ENCODE data around the gene JAZF1.
"Not testable (repeated sequence)": the region's sequence is repeated elsewhere in the genome, so short reads cannot be mapped to it uniquely, and the experiment has no call there.

Gene JAZF1

DNA sequence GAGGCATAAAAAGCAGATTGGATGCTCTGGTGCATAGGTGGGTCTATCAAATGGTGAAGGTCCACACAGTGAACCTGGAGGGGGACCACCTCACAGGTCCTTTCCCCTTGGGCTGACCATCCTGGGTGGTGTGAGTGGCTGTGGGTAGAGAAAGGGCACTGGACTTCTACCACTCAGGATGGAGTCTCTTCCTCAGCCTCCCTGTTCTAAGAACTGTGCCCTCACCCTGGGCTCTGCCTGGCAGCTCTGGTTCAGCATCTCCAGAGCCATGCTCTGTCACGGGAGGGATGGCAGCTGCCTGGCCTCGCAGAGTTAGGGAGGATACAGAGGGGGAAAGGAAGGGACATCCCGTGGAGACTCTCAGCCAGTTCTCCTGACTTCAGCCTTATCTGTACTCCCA, 318.8 kb downstream of the JAZF1 start:
- no peak for DNase-seq

DNA sequence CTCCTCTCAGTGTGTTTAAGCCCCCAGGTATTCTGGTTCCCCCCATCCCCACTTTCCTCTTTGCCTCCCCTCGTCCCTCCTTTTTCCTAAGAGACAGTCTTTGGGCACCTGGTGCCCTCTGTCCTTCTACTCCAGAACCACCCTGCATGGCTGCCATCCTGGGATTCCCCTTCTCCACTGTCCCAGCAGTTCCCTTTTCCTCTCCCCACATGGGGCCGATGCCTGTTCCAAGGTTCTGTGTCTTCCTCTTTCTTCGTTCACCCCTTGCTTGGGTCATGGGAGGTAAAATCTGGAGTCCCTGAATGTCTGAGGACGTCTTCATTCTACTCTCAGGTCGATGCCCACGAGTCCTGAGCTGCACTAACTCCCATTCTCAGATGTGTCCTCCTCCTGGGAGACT, 319.8 kb downstream of the JAZF1 start:
- no peak for DNase-seq

DNA sequence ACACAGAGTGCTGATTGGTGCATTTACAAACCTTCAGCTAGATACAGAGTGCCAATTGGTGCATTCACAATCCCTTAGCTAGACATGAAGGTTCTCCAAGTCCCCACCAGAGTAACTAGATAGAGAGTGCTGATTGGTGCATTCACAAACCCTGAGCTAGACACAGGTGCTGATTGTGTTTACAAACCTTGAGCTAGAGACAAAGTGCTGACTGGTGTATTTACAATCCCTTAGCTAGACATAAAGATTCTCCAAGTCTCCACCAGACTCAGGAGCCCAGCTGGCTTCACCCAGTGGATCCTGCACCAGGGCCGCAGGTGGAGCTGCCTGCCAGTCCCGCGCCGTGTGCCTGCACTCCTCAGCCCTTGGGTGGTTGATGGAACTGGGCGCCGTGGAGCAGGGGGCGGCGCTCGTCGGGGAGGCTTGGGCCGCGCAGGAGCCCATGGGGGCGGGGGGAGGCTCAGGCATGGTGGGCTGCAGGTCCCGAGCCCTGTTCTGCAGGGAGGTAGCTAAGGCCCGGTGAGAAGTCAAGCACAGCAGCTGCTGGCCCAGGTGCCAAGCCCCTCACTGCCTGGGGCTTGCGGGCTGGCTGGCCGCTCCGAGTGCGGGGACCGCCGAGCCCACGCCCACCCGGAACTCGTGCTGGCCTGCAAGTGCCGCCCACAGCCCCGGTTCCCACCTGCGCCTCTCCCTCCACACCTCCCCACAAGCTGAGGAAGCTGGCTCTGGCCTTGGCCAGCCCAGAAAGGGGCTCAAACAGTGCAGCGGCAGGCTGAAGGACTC, 323.7 kb downstream of the JAZF1 start:
- DNase-seq, result not testable (repeated sequence)

DNA sequence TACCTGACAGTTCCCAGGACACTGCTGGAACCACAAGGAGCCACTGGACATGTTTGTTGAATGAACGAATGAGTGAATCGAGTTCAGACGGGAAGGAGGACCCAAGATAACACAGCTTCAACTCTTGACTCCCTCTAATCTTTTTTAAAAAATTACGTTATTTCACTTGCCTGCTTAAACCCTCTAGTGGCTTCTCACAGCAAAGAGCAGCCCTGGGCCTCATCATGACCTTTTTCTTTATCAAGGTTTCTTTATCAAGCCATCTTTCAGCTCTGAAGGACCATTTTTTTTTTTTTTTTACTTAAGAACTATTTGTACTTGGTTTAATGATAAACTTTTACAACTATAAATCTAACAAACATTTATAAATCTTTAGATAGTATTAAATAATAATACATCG, 330.1 kb downstream of the JAZF1 start:
- no peak for DNase-seq

DNA sequence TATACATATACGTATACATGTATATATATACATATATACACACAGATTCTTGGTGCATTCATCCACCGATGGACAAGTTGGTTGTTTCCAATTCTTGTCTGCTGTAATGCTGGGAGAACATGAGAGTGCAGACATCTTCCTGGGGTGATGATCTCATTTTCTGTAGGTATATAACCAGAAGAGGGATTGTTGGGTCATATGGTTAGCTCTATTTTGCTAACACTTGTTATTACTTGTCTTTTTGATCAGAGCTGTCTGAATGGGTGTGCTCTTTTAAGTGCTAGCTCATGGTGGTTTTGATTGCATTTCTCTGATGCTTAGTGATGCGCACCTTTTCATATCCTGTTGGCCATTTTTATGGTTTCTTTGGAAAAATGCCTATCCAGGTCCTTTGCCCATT, 334.2 kb downstream of the JAZF1 start:
- DNase-seq, result no peak

DNA sequence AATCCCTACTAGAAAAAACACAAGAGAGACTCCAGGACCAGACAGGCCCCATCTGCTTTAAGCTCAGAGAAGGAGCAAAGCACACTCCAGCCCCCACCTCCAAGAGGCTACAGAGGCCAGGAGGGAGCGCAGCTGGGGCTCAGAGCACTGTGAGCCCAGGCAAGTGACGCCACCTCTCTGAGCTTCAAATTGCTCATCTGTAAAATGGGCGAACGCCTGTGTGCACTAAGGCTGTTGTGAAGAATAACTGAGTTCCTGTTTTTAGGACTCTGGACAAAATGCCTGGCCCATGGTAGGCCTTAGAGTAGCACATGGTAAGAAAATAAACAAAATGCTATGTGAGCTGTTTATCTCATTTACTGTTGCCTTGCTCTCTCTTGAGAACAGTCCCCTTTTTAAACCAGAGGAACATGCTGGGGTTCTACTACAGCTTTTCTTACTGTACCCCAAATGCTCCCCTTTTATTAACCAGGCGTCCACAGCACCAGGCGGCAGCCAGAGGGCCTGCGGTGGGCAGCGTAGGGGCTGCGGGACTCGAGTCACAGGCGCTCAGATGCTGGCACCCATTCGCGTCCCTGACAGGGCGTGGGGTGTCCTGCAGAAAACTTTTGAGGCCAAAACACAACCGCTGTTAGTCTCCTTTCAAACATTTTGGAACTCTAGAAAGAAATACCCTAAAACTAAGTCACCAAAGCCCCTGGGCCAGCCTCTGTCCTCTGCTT, 336.9 kb downstream of the JAZF1 start:
- no peak for DNase-seq

DNA sequence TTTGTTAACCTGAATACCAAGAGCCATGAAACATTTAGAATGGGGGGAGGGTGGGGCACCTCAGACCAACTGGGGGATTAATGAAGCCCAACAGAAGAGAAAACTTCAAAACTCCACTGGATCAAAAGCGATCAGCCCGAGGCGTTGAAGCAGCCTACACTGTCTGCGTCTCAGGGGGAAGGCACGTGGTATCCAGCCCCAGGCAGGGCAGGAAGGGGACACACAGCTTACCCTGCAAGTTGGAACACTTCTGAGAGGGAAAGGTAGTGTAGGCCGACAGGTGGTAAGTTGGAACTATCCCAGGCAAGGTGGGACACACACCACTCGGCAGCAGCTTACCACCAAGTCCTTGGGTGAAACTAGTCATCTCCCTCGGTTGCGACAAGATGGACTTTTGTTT, 337.7 kb downstream of the JAZF1 start:
- DNase-seq, result no peak

DNA sequence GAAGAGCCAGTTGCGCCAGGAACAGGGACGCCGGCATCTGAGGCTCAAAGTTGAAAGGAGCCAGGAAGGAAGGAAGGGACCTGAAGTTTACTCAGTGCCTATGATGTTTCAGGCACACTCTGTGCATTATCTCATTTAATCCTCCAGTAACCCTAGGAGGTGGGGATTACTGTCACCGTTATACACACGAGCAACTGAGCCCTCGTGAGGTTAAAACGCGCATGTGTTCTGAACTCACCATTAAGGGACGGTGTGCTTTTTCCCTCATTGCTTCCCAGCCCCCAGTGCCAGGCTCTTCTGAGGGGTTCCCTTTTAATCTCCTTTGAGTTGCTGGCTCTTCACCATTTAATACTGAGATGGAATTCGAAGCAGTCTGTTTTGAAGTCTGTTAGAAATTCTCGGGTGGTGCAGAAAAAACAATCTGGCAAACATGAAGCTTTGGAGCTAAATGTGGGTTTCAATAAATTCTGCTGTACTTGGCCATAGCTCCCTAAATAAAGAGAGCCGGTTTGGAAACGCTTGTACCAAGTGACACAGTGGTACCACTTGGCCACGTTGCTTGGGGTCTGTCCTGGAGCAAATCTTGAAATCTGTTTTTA, 338.4 kb downstream of the JAZF1 start:
- DNase-seq, result no peak

DNA sequence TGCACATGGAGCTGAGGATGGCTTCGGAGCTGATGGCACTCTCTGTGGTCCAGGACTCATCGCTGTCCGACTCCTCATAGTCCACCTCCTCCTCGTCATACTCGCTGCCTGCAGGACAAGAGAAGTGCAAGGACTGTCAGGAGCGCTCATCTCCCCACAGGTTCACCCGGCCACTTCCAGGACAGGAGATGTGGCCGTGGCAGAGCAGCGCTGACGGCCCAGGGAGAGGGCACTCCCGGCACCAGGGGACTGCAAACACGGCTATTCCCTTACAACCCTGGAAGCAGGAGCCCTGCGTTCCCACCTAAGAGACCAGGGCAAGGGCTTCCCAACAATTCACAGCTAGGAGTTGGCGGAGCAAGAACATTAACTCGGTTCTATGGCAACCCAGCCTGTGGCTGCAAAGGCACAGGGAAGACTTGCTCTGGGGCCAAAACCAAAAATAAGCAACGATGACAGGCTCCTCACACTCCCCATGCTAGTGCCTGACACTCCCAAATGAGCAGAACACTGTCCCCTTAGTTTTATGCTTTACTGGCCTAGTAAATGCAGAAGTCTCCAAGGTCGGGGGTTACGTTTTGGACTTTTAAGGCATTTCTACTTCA, 339.7 kb downstream of the JAZF1 start:
- DNase-seq, result no peak

DNA sequence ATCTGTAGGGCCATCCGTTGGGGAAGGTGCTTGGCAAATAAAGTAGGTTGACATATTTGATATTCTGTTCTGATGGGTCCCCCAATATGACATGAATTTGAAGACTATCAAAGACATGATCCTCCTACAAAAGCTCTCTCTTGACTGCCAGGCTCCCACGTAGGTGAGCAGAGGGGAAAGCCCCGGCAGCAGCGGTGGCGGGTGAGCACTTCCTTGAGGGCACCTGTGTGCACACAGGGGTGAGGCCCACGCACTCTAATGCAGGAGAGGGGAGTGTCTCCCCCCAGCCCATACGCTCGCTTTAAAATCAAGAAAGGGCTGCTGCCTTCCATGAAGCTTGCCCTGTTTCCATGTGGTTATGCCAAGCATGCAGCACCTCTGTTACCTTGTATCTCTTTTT, 340.3 kb downstream of the JAZF1 start:
- DNase-seq, result no peak

DNA sequence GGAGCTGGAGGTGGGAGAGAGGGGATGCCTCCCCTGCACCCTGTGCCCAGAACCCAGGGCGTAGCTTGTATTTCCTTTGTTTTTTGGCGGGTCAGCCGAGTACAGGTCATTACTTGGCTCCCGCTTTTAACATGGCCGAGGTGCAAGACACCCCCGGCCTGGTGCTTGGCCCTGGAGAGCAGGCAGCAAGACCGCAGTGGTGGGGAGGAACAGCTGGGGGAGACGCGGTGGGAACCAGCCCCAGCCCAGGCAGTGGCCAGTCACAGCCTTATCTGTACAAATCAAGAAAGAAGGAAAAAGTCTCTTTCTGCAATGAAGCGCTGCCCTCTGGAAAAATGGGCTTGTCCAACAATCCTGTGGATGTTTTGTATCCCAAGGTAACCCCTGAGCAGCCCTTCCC, 341.5 kb downstream of the JAZF1 start:
- no peak for DNase-seq

DNA sequence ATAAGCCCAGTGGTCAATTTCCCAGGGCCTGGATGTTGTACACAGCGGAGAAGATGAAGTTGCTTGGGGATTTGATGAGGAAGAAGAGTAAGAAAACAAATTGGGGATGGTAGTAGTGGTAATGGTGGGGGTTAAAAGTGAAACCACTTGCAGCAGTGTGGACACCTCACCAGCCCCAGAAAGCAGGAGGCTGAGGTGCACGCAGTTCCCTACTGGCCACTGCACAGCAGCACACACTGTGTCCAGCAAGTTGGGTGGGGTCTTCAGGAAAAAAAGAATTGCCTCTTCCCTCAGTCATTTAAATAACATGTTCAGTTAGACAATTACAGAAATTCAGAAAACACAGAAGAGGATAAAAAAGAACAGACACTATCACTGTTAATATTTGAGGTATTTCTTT, 344.1 kb downstream of the JAZF1 start:
- no peak for DNase-seq

DNA sequence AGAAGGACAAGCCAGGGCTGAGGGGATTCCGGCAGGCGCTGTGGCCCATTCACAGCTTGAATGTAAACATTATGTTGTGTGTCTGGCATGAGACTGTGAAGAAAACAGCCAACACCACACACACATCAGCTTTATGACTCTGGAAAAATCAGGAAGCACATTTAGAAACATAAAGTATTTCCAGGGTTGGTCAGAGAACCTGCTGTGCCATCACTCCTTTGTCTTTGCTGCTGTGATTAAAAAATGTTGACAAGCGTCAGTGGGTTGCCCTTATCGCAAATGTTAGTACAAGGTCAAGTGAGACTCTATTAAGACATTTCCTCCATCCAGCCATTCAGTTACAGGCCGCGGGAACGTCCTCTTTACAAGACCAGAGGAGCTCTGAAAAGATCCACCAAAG, 345.2 kb downstream of the JAZF1 start:
- no peak for DNase-seq

DNA sequence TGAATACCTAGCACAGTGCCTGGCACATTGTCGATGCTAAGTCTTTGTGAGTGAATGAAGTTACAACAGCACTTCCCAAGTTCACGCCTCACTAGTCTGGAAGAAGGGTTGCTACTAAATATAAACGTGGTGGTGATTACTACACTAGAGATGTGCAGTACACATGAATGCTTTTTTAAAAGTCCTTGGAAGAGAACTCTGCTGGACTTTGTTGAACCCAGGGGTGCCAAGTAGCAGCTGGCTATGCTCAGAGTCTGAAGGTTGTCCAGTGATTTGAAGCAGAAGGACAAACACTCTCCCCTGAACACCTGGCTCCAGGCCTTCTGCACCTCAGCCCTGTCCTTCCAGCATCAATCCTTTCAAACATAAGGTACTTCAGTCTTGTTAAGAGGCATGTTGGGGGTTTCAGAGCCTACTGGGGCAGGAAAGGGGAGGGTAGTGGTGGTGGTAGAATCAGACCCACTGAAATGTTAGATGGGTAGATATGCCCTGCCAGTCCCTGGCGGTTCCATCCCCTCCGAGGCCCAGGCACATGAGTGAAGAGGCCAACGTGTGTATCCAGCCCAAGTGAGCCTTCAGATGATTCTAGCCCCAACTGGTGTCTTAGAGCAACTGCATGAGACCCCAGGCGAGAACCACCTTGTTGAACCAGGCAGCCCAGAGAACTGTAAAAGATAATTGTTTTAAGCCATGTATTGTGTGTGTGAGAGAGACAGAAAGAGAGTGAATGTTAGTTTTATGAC, 346.2 kb downstream of the JAZF1 start:
- no peak for DNase-seq

DNA sequence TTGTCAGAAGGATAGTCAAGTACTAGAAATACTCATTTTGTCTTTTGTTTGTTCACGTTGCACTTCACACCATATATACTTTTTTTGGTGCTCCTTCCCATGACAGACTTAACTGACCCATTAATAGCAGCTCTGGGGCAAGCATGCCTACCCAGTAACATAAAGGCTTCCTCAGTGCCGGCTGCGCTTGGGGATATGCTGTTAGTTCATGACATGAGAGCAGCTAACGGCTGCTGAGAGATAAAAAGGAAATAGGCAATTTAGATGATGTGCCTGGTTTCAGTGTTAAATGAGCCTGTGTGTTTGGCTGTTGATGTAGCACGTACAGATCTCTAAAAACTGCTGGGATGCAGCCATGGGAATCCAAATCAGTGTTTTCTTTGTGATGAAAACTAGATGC, 354.2 kb downstream of the JAZF1 start:
- no peak for DNase-seq

DNA sequence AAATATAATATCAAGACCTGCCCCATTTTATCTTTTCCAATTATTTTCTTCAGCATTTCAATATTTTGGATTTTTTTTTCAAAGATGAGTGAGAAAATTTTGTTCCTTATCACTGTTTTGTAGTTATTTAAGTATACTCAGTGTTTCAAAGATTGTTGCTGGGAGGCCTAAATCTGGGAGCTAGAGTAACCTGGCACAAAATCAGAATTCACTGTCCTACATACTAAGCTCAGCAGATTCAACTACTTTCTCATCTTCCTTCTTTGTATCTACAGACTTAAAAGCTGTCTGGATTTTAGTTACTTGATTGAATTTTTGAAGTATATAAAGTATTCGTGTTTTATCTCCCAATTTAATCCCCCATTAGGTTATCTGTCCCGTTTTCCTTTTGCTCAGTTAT, 354.7 kb downstream of the JAZF1 start:
- DNase-seq, result no peak

DNA sequence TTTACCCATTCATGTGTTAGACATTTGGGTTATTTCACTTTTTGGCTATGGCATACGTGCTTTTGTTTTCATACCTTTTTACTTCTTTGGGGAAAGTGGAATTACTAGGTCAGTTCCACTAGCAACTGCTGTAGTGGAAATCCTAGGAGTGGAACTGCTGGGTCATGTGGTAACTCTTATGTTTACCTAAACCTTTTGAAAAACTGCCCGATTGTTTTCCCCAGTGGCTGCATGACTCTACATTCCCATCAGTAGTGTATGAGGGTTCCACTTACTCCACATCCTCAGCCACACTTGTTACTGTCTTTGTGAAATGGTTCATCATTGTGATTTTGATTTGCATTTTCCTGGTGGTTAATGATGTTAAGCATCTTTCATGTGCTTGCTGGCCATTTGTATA, 358.4 kb downstream of the JAZF1 start:
- DNase-seq, result no peak

DNA sequence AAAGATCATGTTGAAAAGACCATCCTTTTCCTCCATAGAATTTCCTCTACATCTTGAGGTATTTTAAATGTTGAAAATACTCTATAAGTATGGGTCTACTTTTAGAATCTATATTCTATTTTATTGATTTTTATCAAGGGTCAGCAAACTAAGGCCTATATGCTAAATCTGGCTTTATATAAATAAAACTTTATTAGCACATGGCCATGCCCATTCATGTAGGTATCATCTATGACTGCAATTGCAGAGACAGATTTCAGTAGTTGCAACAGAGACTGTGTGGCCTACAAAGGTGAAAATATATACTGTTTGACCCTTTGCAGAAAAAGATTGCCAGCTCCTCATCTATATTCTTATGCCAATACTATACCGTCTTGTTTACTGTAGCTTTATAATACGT, 367.9 kb downstream of the JAZF1 start:
- no peak for DNase-seq

DNA sequence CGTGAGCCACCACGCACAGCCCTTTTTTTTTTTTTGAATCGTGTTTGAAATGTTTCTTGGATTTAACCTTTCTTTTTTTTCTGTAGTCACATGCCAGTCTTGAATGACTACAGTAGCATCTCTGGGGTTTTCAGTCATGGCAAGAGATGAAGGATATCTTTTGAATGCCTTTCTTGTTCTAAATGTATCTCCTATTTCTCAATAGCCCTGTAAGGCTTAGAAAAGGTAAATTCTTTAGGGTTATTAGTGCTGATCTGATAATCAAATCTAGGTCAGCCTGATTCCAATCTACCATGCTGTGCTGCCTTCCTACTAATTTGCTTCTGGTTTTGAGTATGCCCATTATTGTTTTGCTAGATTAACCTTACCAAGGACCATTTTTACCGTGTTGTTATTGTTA, 370.4 kb downstream of the JAZF1 start:
- DNase-seq, result no peak

DNA sequence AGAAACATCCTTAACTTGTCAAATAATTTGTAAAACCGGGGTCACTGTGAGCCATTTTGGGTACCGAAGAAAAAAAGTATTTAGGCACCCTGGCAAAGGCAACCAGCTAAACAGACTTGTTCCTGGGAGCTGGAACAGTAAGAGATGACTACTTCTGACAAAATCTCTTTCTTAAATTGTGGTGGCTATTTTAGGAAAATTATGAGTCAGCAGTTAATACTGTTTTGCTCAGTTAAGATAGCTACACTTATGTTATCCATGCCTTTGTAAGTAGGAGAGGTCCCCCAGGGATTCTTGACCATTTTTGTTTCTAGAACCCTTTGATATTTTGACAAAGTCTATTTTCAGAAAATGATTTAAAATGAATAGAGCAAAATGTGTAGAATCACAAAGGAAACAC, 372.0 kb downstream of the JAZF1 start:
- DNase-seq, result no peak

DNA sequence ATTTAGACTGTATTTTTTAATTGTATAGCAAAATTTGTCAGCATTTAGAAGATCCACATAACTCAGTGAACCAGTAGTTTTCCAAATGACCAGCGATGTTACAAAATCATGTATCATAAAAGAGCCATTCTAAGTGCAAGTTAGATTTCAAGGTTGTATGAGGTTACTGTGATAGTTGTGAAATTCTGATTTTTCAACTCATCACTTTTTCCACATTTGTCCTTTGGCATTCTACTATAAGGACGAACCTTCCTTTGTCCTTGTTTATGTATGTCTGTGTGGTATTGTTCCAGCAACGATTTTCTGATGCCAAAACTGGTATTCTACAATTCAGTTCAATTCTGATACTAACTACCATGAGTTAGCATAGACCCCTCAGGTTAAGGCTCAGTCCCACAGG, 376.5 kb downstream of the JAZF1 start:
- DNase-seq, result no peak

DNA sequence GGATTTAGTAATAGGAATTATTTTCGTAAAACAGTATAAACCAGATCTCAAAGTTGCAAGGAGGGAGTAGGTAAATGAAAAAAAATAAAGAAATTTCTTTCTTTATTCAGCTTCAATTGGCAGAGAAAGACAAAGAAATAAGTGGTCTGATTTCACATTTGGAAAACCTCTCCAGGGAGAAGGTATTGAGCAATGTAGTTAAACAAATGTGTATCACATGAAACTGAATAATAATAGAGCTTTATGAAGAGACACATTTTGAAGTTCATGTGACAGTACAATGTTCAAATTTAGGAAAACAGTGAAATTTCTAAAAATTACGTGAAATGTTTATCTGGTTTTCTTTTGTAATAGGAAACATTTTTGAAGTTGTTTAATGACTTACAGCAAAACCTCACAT, 377.6 kb downstream of the JAZF1 start:
- no peak for DNase-seq

DNA sequence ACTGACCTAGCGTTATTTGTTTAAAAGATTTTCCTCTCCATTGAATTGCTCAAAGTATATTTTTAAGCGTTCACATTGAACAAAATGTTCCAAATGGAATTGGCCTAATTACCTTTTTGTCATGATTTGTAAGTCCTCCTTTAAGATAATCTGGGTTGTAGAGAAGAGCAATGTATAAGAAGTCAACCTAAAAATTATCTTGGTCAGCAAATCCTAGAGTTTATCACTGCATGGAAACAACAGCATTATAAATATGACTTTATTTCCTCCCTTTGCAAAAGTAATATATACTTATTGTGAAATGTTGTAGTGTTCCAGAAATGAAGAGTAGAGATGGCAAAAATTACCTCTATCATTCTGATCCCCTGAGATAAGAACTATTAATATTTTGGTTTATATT, 381.4 kb downstream of the JAZF1 start:
- no peak for DNase-seq

Data from activated gamma-delta T cell (primary cell).